ENCODE measurements around the gene ATXN1. TPM values are rescaled to one million over a fixed set of nuclear protein-coding genes. Genes with fewer than 3 reads are reported as not detected.
A peak's percentile ranks its signal among the peaks of the same experiment; 100 is the strongest.
"Not testable (repeated sequence)": the region's sequence is repeated elsewhere in the genome, so short reads cannot be mapped to it uniquely, and the experiment has no call there.

Gene ATXN1
- total RNA-seq, 4 donors from 2014 or later: 38.7 to 78.3 (median 62.6) TPM

- WGBS, 2 donors (ENCODE audit: low coverage in 1 of 2): 67 to 88% methylated on average over 3 of the region's 3 CpGs
- no peaks in the 10 kb centered on the region for H3K36me3 ChIP-seq
- peaks cover 0 to 15% (median 0%) of the 10 kb centered on the region in 3 donors for H3K4me1 ChIP-seq
- no peaks in the 10 kb centered on the region for H3K9me3 ChIP-seq
- H3K27me3 ChIP-seq: no peaks in the 10 kb centered on the region
- no peak overlapping the region for H3K4me3 ChIP-seq
- no peak for ATAC-seq
- no peak overlapping the region for H3K27ac ChIP-seq
- TF ChIP-seq POLR2A (IDR thresholded peaks at IDR 0.05): no peak
- no peak for TF ChIP-seq POLR2AphosphoS5 (IDR thresholded peaks at IDR 0.05)
- no peak for TF ChIP-seq EP300 (IDR thresholded peaks at IDR 0.05)
- no peak for TF ChIP-seq CTCF (IDR thresholded peaks at IDR 0.05)
These were observed 348.3 kb downstream of the ATXN1 start for GRCh38 chr6:16412982-16413381.

- no peak overlapping the region for H3K27ac ChIP-seq
- no peak for ATAC-seq
- H3K4me1 ChIP-seq: peaks cover 0 to 15% (median 0%) of the 10 kb centered on the region in 3 donors
- H3K4me3 ChIP-seq: no peak overlapping the region
- no peaks in the 10 kb centered on the region for H3K27me3 ChIP-seq
- WGBS, 2 donors (ENCODE audit: low coverage in 1 of 2): 69 to 82% methylated on average over 4 of the region's 4 CpGs
- TF ChIP-seq POLR2A (IDR thresholded peaks at IDR 0.05): no peak
- no peak for TF ChIP-seq CTCF (IDR thresholded peaks at IDR 0.05)
- TF ChIP-seq EP300 (IDR thresholded peaks at IDR 0.05): no peak
- no peak for TF ChIP-seq POLR2AphosphoS5 (IDR thresholded peaks at IDR 0.05)
- H3K9me3 ChIP-seq: no peaks in the 10 kb centered on the region
- no peaks in the 10 kb centered on the region for H3K36me3 ChIP-seq
These were observed 349.1 kb downstream of the ATXN1 start for GRCh38 chr6:16412171-16412570.

DNA sequence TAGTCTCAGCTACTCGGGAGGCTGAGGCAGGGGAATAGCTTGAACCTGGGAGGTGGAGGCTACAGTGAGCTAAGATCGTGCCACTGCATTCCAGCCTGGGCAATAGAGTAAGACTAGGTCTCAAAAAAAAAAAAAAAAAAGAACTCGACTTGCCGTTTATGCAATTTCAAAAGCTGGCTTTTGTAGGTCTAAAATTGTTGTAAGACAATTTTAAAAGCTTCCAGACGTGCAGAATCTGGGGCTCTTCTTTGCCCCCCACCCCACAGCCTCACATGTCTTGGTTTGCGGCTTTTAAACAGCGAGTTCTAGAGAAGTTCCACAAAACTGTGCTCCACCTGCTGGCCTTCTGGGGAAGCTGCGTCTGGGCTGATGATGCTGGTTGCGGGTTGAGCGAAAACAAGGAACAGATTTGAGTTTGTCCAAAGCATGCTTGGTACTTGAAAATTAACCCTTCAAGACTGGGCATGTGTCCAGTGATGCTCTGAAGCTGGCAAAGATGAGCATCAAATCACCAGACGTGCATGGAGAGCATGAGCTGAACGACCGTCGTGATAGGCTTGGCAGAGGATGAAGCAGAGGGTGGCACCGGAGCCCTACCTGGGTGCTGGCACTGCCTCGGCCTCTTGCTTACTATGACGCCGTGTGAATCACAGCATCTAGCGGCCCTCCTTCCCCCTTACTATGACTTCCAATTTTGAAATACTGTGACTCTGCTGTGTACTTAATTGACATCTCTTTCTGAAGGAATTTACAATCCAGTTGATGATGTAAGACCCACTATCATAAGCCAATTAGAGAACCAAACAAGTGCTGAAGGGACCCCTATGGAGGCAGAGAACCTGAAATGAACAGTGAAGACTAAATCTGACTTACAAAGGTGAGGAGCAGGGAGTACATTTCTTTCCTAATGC, 351.5 kb downstream of the ATXN1 start:
- Histone ChIP-seq H3K27ac (no peak overlapping the region), H3K4me3 (no peak overlapping the region), H3K4me1 (peaks cover 0 to 36% (median 0%) of the 10 kb centered on the region in 3 donors), H3K9me3 (no peaks in the 10 kb centered on the region), H3K27me3 (no peaks in the 10 kb centered on the region), H3K36me3 (no peaks in the 10 kb centered on the region)
- TF ChIP-seq CTCF (IDR thresholded peaks at IDR 0.05) (peak; percentile 55 to 77 (median 71)), POLR2AphosphoS5 (IDR thresholded peaks at IDR 0.05) (no peak)
- no peak for ATAC-seq
- 55 to 72% methylated on average over 15 of the region's 19 CpGs for WGBS, 2 donors (ENCODE audit: low coverage in 1 of 2)

- H3K4me1 ChIP-seq: peaks cover 0 to 41% (median 3%) of the 10 kb centered on the region in 3 donors
- H3K27ac ChIP-seq: no peak overlapping the region
- H3K36me3 ChIP-seq: no peaks in the 10 kb centered on the region
- H3K27me3 ChIP-seq: no peaks in the 10 kb centered on the region
- H3K9me3 ChIP-seq: no peaks in the 10 kb centered on the region
- H3K4me3 ChIP-seq: no peak overlapping the region
- TF ChIP-seq CTCF (IDR thresholded peaks at IDR 0.05): no peak
- no peak for TF ChIP-seq POLR2A (IDR thresholded peaks at IDR 0.05)
- no peak for TF ChIP-seq POLR2AphosphoS5 (IDR thresholded peaks at IDR 0.05)
- TF ChIP-seq EP300 (IDR thresholded peaks at IDR 0.05): no peak
- 95 to 98% methylated on average over 2 to 3 of the region's 3 CpGs for WGBS, 2 donors (ENCODE audit: low coverage in 1 of 2)
- ATAC-seq: no peak
These were observed 352.5 kb downstream of the ATXN1 start for GRCh38 chr6:16408766-16409165.

- WGBS, 2 donors (ENCODE audit: low coverage in 1 of 2): 81 to 89% methylated on average over 2 of the region's 2 CpGs
- Histone ChIP-seq H3K27me3 (no peaks in the 10 kb centered on the region), H3K27ac (no peak overlapping the region), H3K4me1 (peaks cover 0 to 54% (median 3%) of the 10 kb centered on the region in 3 donors), H3K36me3 (no peaks in the 10 kb centered on the region), H3K4me3 (no peak overlapping the region), H3K9me3 (no peaks in the 10 kb centered on the region)
- ATAC-seq: no peak
- TF ChIP-seq EP300 (IDR thresholded peaks at IDR 0.05): no peak
- no peak for TF ChIP-seq POLR2AphosphoS5 (IDR thresholded peaks at IDR 0.05)
- no peak for TF ChIP-seq CTCF (IDR thresholded peaks at IDR 0.05)
- TF ChIP-seq POLR2A (IDR thresholded peaks at IDR 0.05): no peak
These were observed 354.3 kb downstream of the ATXN1 start for GRCh38 chr6:16406966-16407365.

- not testable (repeated sequence) for H3K4me3 ChIP-seq, H3K9me3 ChIP-seq, H3K27me3 ChIP-seq, H3K27ac ChIP-seq, ATAC-seq, H3K36me3 ChIP-seq
- 66 to 77% methylated on average over 3 to 4 of the region's 4 CpGs for WGBS, 2 donors (ENCODE audit: low coverage in 1 of 2)
- peaks cover 0 to 58% (median 3%) of the 10 kb centered on the region in 3 donors for H3K4me1 ChIP-seq
These were observed 354.7 kb downstream of the ATXN1 start for GRCh38 chr6:16406538-16406937.

Data from gastroesophageal sphincter (tissue), 4 donors.